HG02610 (cell line): ENCODE data around the gene JADE1.
A peak's percentile ranks its signal among the peaks of the same experiment; 100 is the strongest.

Experiments
- ATAC-seq: cut with Tn5 transposase; IDR thresholded peaks from one replicate; pipeline ENCODE4 v1.9.1; 2021; ENCODE audit warnings: mild to moderate bottlenecking, moderate library complexity; ENCODE audit not compliant: unreplicated experiment

The JADE1 gene

GRCh38 chr4:128809477-128810330 lies at the start of gene JADE1:
TSS of gene JADE1 (plus strand) at chr4:128809700. CDS start at chr4:128831759, 22,059 bp downstream.
- peak; percentile 58 for ATAC-seq

GRCh38 chr4:128766781-128767180 lies 42.7 kb upstream of the JADE1 start:
- ATAC-seq, result no peak

GRCh38 chr4:128768373-128768996 lies 41.0 kb upstream of the JADE1 start:
- no peak for ATAC-seq

GRCh38 chr4:128769011-128769410 lies 40.5 kb upstream of the JADE1 start:
- no peak for ATAC-seq

GRCh38 chr4:128770807-128771206 lies 38.7 kb upstream of the JADE1 start:
- ATAC-seq, result no peak

- ATAC-seq, result no peak
Observed at GRCh38 chr4:128775477-128775876, 34.0 kb upstream of the JADE1 start.

- ATAC-seq, result no peak
Observed at GRCh38 chr4:128775916-128776315, 33.6 kb upstream of the JADE1 start.

- ATAC-seq, result no peak
Observed at GRCh38 chr4:128776794-128777216, 32.7 kb upstream of the JADE1 start.

- no peak for ATAC-seq
Observed at GRCh38 chr4:128780688-128781087, 28.8 kb upstream of the JADE1 start.

GRCh38 chr4:128782076-128782715 lies 27.3 kb upstream of the JADE1 start:
- no peak for ATAC-seq

GRCh38 chr4:128782875-128783614 lies 26.5 kb upstream of the JADE1 start:
- no peak for ATAC-seq

- ATAC-seq, result no peak
Observed at GRCh38 chr4:128787509-128788311, 21.8 kb upstream of the JADE1 start.

- no peak for ATAC-seq
Observed at GRCh38 chr4:128793859-128794672, 15.4 kb upstream of the JADE1 start.

- no peak for ATAC-seq
Observed at GRCh38 chr4:128796934-128797333, 12.6 kb upstream of the JADE1 start.

GRCh38 chr4:128800284-128800683 lies 9.2 kb upstream of the JADE1 start:
- no peak for ATAC-seq

- ATAC-seq, result no peak
Observed at GRCh38 chr4:128800701-128801284, 8.7 kb upstream of the JADE1 start.

GRCh38 chr4:128802680-128803628 lies 6.5 kb upstream of the JADE1 start:
- ATAC-seq, result no peak

- ATAC-seq, result no peak
Observed at GRCh38 chr4:128803783-128804182, 5.7 kb upstream of the JADE1 start.
